H9 (cell line): ENCODE measurements around the gene PLA2G2C. TPM values are rescaled to one million over a fixed set of nuclear protein-coding genes. Genes with fewer than 3 reads are reported as not detected.

Experiments
- DNase-seq: peaks from one replicate; pipeline ENCODE4 v3.0.0-alpha.2; 2017
- H2AFZ ChIP-seq: one replicate; pipeline ENCODE4 v1.6.1; 2013; ENCODE audit warnings: mild to moderate bottlenecking, low read length, control low read depth, moderate library complexity
- H2AK5ac ChIP-seq: 2 replicates; pipeline ENCODE4 v1.6.1; 2013; ENCODE audit warnings: low read length, control low read depth, mixed read lengths; ENCODE audit not compliant: insufficient read length
- H2BK120ac ChIP-seq: one replicate; pipeline ENCODE4 v1.6.1; 2013; ENCODE audit warnings: low read depth, mild to moderate bottlenecking, low read length, control low read depth, inconsistent platforms; ENCODE audit not compliant: poor library complexity, severe bottlenecking
- H2BK12ac ChIP-seq: 2 replicates; pipeline ENCODE4 v1.6.1; 2013; ENCODE audit warnings: low read length, control low read depth, mixed read lengths, low read depth; ENCODE audit not compliant: insufficient read length
- H2BK15ac ChIP-seq: 2 replicates; pipeline ENCODE4 v1.6.1; 2013; ENCODE audit warnings: low read depth, low read length, control low read depth
- H2BK20ac ChIP-seq: one replicate; pipeline ENCODE4 v1.6.1; 2013; ENCODE audit warnings: low read depth, mild to moderate bottlenecking, low read length, control low read depth, inconsistent platforms; ENCODE audit not compliant: poor library complexity, severe bottlenecking
- H2BK5ac ChIP-seq: 2 replicates; pipeline ENCODE4 v1.6.1; 2013; ENCODE audit warnings: low read length, control low read depth, mixed read lengths; ENCODE audit not compliant: insufficient read length
- H3K14ac ChIP-seq: 2 replicates; pipeline ENCODE4 v1.6.1; 2013; ENCODE audit warnings: low read length, control low read depth; ENCODE audit not compliant: insufficient read depth
- H3K18ac ChIP-seq: 2 replicates; pipeline ENCODE4 v1.6.1; 2013; ENCODE audit warnings: low read depth, mild to moderate bottlenecking, mixed read lengths, low read length, control low read depth; ENCODE audit not compliant: insufficient read length
- H3K23ac ChIP-seq: 2 replicates; pipeline ENCODE4 v1.6.1; 2013; ENCODE audit warnings: low read length, control low read depth, mixed read lengths, low read depth; ENCODE audit not compliant: insufficient read length
- H3K23me2 ChIP-seq: 2 replicates; pipeline ENCODE4 v1.6.1; 2013; ENCODE audit warnings: low read depth, mild to moderate bottlenecking, mixed read lengths, low read length, control low read depth; ENCODE audit not compliant: insufficient read length, poor library complexity, severe bottlenecking
- H3K27ac ChIP-seq: 2 replicates; pipeline ENCODE4 v1.5.1; 2013; ENCODE audit warnings: low read length, control low read depth, mixed read lengths, low read depth; ENCODE audit not compliant: insufficient read length
- H3K27me3 ChIP-seq: 2 replicates; pipeline ENCODE4 v1.6.1; 2013; ENCODE audit warnings: low read length, control low read depth, inconsistent platforms; ENCODE audit not compliant: insufficient read depth
- H3K4ac ChIP-seq: 2 replicates; pipeline ENCODE4 v1.6.1; 2013; ENCODE audit warnings: low read depth, mild to moderate bottlenecking, control low read depth, inconsistent platforms, low read length, moderate library complexity
- H3K4me1 ChIP-seq: 2 replicates; pipeline ENCODE4 v1.6.1; 2013; ENCODE audit warnings: low read length, control low read depth, inconsistent platforms; ENCODE audit not compliant: insufficient read depth
- H3K4me2 ChIP-seq: 2 replicates; pipeline ENCODE4 v1.6.1; 2013; ENCODE audit warnings: low read length, control low read depth, mixed read lengths; ENCODE audit not compliant: insufficient read length, insufficient read depth
- H3K56ac ChIP-seq: 2 replicates; pipeline ENCODE4 v1.6.1; 2013; ENCODE audit warnings: low read depth, mild to moderate bottlenecking, mixed read lengths, low read length, control low read depth; ENCODE audit not compliant: insufficient read length
- H3K79me1 ChIP-seq: 2 replicates; pipeline ENCODE4 v1.6.1; 2013; ENCODE audit warnings: low read depth, mild to moderate bottlenecking, moderate library complexity, low read length, control low read depth, inconsistent platforms; ENCODE audit not compliant: insufficient read depth, poor library complexity, severe bottlenecking
- H3K79me2 ChIP-seq: 2 replicates; pipeline ENCODE4 v1.6.1; 2013; ENCODE audit warnings: low read length, control low read depth, inconsistent platforms; ENCODE audit not compliant: insufficient read depth
- H3K9ac ChIP-seq: 2 replicates; pipeline ENCODE4 v1.6.1; 2013; ENCODE audit warnings: low read length, control low read depth, mixed read lengths; ENCODE audit not compliant: insufficient read length; ENCODE audit errors: extremely low read depth
- H3K9me3 ChIP-seq: one replicate; pipeline ENCODE4 v1.6.1; 2013; ENCODE audit warnings: low read depth, low read length, inconsistent platforms; ENCODE audit not compliant: control insufficient read depth
- H3T11ph ChIP-seq: one replicate; pipeline ENCODE4 v1.6.1; 2013; ENCODE audit warnings: mild to moderate bottlenecking, low read length, control low read depth, inconsistent platforms
- H4K20me1 ChIP-seq: one replicate; pipeline ENCODE4 v1.6.1; 2013; ENCODE audit not compliant: control insufficient read depth, insufficient read length, insufficient read depth
- H4K5ac ChIP-seq: 2 replicates; pipeline ENCODE4 v1.6.1; 2013; ENCODE audit warnings: low read depth, mild to moderate bottlenecking, mixed read lengths, low read length, control low read depth; ENCODE audit not compliant: insufficient read length
- H4K8ac ChIP-seq: replicated peaks from 2 replicates; pipeline ENCODE4 v1.6.1; 2013; ENCODE audit warnings: low read length, control low read depth, mixed read lengths, low read depth; ENCODE audit not compliant: insufficient read length
- H4K91ac ChIP-seq: 2 replicates; pipeline ENCODE4 v1.6.1; 2013; ENCODE audit warnings: low read depth, mild to moderate bottlenecking, moderate library complexity, mixed read lengths, low read length, control low read depth; ENCODE audit not compliant: insufficient read length
- H3K27ac Mint-ChIP-seq, 3 experiments: 2 replicates in 2 of 3; 3 replicates in 1 of 3; pipeline ENCODE4 v1.8.0; 2020 to 2021; ENCODE audit warnings: mixed read lengths in 3 of 3, mild to moderate bottlenecking in 1 of 3, moderate library complexity in 1 of 3
- H3K27me3 Mint-ChIP-seq: 2 replicates; pipeline ENCODE4 v1.8.0; 2021; ENCODE audit warnings: low read depth, mild to moderate bottlenecking, moderate library complexity, mixed read lengths
- H3K36me3 Mint-ChIP-seq, 3 experiments: 2 replicates in 2 of 3; 3 replicates in 1 of 3; pipeline ENCODE4 v1.8.0; 2020 to 2021; ENCODE audit warnings: low read depth in 3 of 3, mixed read lengths in 3 of 3; ENCODE audit not compliant: insufficient read depth in 1 of 3
- H3K4me1 Mint-ChIP-seq, 2 experiments: 2 replicates each; pipeline ENCODE4 v1.8.0; 2020; ENCODE audit warnings: mixed read lengths in 2 of 2
- H3K4me3 Mint-ChIP-seq, 2 experiments: 2 replicates in 1 of 2; 3 replicates in 1 of 2; pipeline ENCODE4 v1.8.0; 2020 to 2021; ENCODE audit warnings: mild to moderate bottlenecking in 2 of 2, mixed read lengths in 2 of 2, moderate library complexity in 1 of 2
- H3K9me3 Mint-ChIP-seq, 2 experiments: 2 replicates in 1 of 2; 3 replicates in 1 of 2; pipeline ENCODE4 v1.8.0; 2020; ENCODE audit warnings: mild to moderate bottlenecking in 2 of 2, mixed read lengths in 2 of 2, moderate library complexity in 1 of 2
- WGBS: extraction: QIAGEN DNeasy Blood & Tissue Kit; methylation state at CpG from one replicate; pipeline ENCODE4 v1.1.7; 2013; ENCODE audit warnings: missing lambda C conversion rate, low lambda C conversion rate, mixed read lengths; ENCODE audit not compliant: insufficient read length; ENCODE audit errors: extremely low coverage; 5-methylcytosine and 5-hydroxymethylcytosine counted together
- total RNA-seq: library from RNA; stranded (reverse); gene quantifications from 2 replicates; pipeline ENCODE4 v1.2.1, GENCODE V29; 2021
- TF ChIP-seq, protein P1 (sequence below): fragments of 200-600 bp; sonication (generic); conservative IDR thresholded peaks from 3 replicates; pipeline ENCODE4 v1.8.0; 2021; ENCODE audit warnings: antibody characterized with exemption, mild to moderate bottlenecking

PLA2G2C gene
- total RNA-seq, 1 experiment from 2014 or later = not detected

DNA sequence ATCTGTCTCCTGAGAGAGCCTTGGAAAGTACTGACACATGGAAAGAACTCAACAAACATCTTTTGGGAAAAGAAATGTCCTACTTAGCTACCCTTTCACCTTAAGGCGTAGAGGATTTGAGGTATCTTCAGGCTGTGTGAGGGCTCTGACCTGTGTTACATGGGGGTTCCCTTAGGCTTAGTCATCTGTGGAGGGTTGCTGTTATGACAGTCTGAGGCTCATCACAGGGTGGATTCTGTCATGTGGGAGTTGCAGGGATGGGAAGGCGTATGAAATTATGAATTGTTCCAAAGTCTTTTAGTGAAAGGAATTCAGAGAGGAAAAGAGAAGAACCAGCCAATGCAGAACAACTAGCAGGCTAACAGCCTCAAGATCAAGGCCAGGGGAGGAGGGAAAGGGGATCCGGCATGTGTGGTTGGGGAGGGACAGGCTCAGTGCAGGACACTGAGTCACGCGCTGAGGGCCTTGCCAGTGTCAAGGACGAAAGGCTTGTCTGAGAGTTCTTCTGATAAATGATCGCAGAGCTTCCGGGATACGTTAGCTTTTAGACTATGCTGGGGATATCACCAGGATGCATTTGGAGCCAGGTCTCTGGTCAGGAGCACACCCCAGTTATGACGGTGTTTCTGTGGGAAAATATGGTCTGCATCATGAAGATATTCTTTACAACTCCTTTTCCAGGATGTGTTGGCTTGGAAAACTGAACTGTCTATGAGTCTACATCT, 24.6 kb upstream of the PLA2G2C start:
- no peak overlapping the region for H2AK5ac ChIP-seq
- H3K4me1 ChIP-seq = no peaks in the 10 kb centered on the region
- H4K91ac ChIP-seq = no peak overlapping the region
- H3T11ph ChIP-seq = no peak overlapping the region
- TF ChIP-seq, protein P1, sequence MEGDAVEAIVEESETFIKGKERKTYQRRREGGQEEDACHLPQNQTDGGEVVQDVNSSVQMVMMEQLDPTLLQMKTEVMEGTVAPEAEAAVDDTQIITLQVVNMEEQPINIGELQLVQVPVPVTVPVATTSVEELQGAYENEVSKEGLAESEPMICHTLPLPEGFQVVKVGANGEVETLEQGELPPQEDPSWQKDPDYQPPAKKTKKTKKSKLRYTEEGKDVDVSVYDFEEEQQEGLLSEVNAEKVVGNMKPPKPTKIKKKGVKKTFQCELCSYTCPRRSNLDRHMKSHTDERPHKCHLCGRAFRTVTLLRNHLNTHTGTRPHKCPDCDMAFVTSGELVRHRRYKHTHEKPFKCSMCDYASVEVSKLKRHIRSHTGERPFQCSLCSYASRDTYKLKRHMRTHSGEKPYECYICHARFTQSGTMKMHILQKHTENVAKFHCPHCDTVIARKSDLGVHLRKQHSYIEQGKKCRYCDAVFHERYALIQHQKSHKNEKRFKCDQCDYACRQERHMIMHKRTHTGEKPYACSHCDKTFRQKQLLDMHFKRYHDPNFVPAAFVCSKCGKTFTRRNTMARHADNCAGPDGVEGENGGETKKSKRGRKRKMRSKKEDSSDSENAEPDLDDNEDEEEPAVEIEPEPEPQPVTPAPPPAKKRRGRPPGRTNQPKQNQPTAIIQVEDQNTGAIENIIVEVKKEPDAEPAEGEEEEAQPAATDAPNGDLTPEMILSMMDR = no peak
- H3K27ac Mint-ChIP-seq = peak overlapping the region in 1 of 3 experiments; percentile 5; a peak in 1 of 7 replicates
- H3K14ac ChIP-seq = no peak overlapping the region
- no peaks in the 10 kb centered on the region for H3K23me2 ChIP-seq
- no peak overlapping the region for H3K9ac ChIP-seq
- H2BK12ac ChIP-seq = no peak overlapping the region
- no peak overlapping the region for H2BK15ac ChIP-seq
- H2BK120ac ChIP-seq = no peak overlapping the region
- no peak overlapping the region for H3K4ac ChIP-seq
- H2BK5ac ChIP-seq = no peak overlapping the region
- H3K27ac ChIP-seq = no peak overlapping the region
- no peak overlapping the region for H4K5ac ChIP-seq
- H3K79me1 ChIP-seq = no peaks in the 10 kb centered on the region
- no peak overlapping the region for H2AFZ ChIP-seq
- no peaks in the 10 kb centered on the region for H3K79me2 ChIP-seq
- H2BK20ac ChIP-seq = no peak overlapping the region
- no peaks in the 10 kb centered on the region for H3K27me3 ChIP-seq
- WGBS = no CpG with 5 or more reads among the region's 10 CpGs
- H3K23ac ChIP-seq = no peak overlapping the region
- H3K27me3 Mint-ChIP-seq = peaks cover 27% of the 10 kb centered on the region
- no peak overlapping the region for H3K18ac ChIP-seq
- H3K4me2 ChIP-seq = no peak overlapping the region
- no peak overlapping the region for H3K56ac ChIP-seq
- no peaks in the 10 kb centered on the region for H3K9me3 ChIP-seq
- no peak overlapping the region for H3K4me3 Mint-ChIP-seq
- H3K9me3 Mint-ChIP-seq = no peaks in the 10 kb centered on the region; a peak in 1 of 5 replicates
- DNase-seq = no peak
- no peaks in the 10 kb centered on the region for H3K36me3 Mint-ChIP-seq
- H3K4me1 Mint-ChIP-seq = peaks cover 3 to 4% of the 10 kb centered on the region in 2 experiments; a peak in 2 of 4 replicates
- no peaks in the 10 kb centered on the region for H4K20me1 ChIP-seq
- H4K8ac ChIP-seq = no peak overlapping the region
